Naive thymus-derived CD8-positive, alpha-beta T cell (primary cell): Measurements from ENCODE around the gene KEL. TPM values are rescaled to one million over a fixed set of nuclear protein-coding genes. Genes with fewer than 3 reads are reported as not detected.
"Not testable (repeated sequence)": the region's sequence is repeated elsewhere in the genome, so short reads cannot be mapped to it uniquely, and the experiment has no call there.

ENCODE experiments used
- ATAC-seq, 2 donors: fragments of 150-1000 bp; cut with Tn5 transposase in 1 of 2; sonication (Bioruptor Pico), chemical (Tn5 transposase) in 1 of 2; 1 replicate in 1 of 2; 2 replicates in 1 of 2; pipeline ENCODE4 v1.10.0; 2021; ENCODE audit warnings: mild to moderate bottlenecking in 2 of 2, moderate library complexity in 2 of 2
- POLR2A ChIA-PET: fragments of 350-600 bp; sonication (Branson Sonifier 250); formaldehyde crosslinking; loops from one replicate; lab custom pipeline; 2021; ENCODE audit warnings: antibody characterized with exemption; lab: Charles Lee
- DNase-seq, 10 donors: peaks; one replicate each; pipeline versions ENCODE4 v3.0.0 to v3.0.0-alpha.2; 2020 to 2022
- H3K27ac Mint-ChIP-seq, 10 donors: one replicate each; pipeline ENCODE4 v1.8.0; 2020 to 2022; ENCODE audit warnings: mild to moderate bottlenecking in 10 of 10, mixed read lengths in 10 of 10, moderate library complexity in 4 of 10, inconsistent platforms in 1 of 10
- H3K27me3 Mint-ChIP-seq, 5 donors: one replicate each; pipeline ENCODE4 v1.8.0; 2021 to 2022; ENCODE audit warnings: mixed read lengths in 5 of 5
- H3K36me3 Mint-ChIP-seq, 3 donors: one replicate each; pipeline ENCODE4 v1.8.0; 2020 to 2022; ENCODE audit warnings: mixed read lengths in 3 of 3, mild to moderate bottlenecking in 2 of 3, inconsistent platforms in 1 of 3
- H3K4me1 Mint-ChIP-seq, 4 donors: one replicate each; pipeline ENCODE4 v1.8.0; 2021 to 2022; ENCODE audit warnings: mixed read lengths in 4 of 4
- H3K4me3 Mint-ChIP-seq, 10 donors: one replicate each; pipeline ENCODE4 v1.8.0; 2020 to 2022; ENCODE audit warnings: mild to moderate bottlenecking in 10 of 10, mixed read lengths in 10 of 10, moderate library complexity in 6 of 10, inconsistent platforms in 1 of 10
- H3K9me3 Mint-ChIP-seq, 9 donors: one replicate each; pipeline ENCODE4 v1.8.0; 2020 to 2022; ENCODE audit warnings: mixed read lengths in 9 of 9, mild to moderate bottlenecking in 3 of 9, inconsistent platforms in 1 of 9, moderate library complexity in 1 of 9
- polyA plus RNA-seq, 3 donors: library from polyadenylated mRNA; unstranded; fragments of 300-500 nt; fragmentation: Illumina TruSeq; gene quantifications; one replicate each; pipeline ENCODE4 v1.2.3, GENCODE V29; 2021
- total RNA-seq, 8 experiments: library from RNA in 2 of 8; stranded (reverse) in 2 of 8; gene quantifications; one replicate each; pipeline ENCODE4 v1.2.3 and lab custom pipeline; 2021 to 2026

Gene KEL
- total and polyA plus RNA-seq, 5 experiments from 2014 or later = 0.47 to 0.70 TPM; not detected in 3

DNA sequence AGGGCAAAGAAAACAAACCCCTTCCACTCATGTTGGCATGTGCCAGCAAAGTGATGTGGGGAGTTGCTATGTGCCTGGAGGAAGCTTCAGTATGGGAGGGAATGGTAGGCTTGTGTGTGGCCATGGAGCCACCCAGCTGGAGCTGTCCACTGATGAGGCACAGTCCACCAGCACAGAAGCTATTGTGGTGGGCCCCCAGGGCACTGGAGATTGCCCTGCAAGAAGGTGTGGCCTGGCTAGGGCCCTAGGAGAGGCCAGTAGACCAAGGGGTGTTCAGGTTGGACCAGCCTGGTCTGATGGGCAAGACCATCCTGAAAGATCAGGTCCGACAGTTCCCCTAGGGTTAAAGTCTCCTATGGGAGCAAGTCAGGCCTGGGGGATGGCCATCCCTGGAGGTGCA is 22.1 kb upstream of the KEL start:
- Mint-ChIP-seq H3K27me3 (peaks cover 2 to 26% (median 10%) of the 10 kb centered on the region in 5 donors), H3K36me3 (peaks cover 0 to 12% (median 3%) of the 10 kb centered on the region in 3 donors), H3K4me3 (no peak overlapping the region), H3K9me3 (peaks cover 2 to 31% (median 13%) of the 10 kb centered on the region in 9 donors), H3K4me1 (no peaks in the 10 kb centered on the region), H3K27ac (no peak overlapping the region)
- ATAC-seq (no peak), DNase-seq (no peak)
- POLR2A ChIA-PET = no interaction called here

DNA sequence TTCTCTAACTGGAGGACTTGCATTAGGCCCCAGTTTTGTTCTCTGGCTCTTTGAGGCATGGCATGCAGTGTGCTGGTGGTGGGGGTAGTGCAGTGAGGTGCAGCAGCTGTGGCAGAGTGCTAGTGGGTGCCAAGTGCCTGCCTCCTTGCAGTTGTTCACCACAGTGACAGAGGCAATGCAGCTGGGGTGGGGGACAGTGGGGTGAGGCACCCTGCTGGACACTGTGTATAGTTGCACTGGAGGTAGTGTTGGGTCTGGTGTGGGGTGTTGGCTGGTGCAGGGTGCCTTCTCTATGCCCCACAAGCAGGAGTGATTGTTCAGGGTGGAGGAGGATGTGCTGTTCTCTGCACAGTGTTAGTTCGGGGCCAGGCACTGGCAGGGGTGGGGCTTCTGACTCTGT is 21.7 kb upstream of the KEL start:
- H3K27ac Mint-ChIP-seq = no peak overlapping the region
- POLR2A ChIA-PET = no interaction called here
- H3K4me1 Mint-ChIP-seq = no peaks in the 10 kb centered on the region
- ATAC-seq (no peak), DNase-seq (no peak)
- peaks cover 2 to 35% (median 13%) of the 10 kb centered on the region in 9 donors for H3K9me3 Mint-ChIP-seq
- no peak overlapping the region for H3K4me3 Mint-ChIP-seq
- H3K36me3 Mint-ChIP-seq = peaks cover 0 to 12% (median 3%) of the 10 kb centered on the region in 3 donors
- H3K27me3 Mint-ChIP-seq = peaks cover 2 to 26% (median 11%) of the 10 kb centered on the region in 5 donors

DNA sequence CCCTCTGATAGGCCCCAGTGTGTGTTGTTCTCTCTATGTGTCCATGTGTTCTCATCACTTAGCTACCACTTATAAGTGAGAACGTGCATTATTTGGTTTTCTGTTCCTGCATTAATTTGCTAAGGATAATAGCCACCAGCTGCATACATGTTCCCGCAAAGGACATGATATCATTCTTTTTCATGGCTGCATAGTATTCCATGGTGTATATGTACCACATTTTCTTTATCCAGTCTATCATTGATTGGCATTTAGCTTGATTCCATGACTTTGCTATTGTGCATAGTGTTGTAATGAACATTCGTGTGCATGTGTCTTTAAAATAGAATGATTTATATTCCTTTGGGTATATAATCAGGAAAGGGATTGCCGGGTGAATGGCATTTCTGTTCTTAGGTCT is 16.2 kb upstream of the KEL start:
- ATAC-seq, H3K4me1 Mint-ChIP-seq, H3K4me3 Mint-ChIP-seq, DNase-seq, H3K27ac Mint-ChIP-seq, POLR2A ChIA-PET: not testable (repeated sequence)
- Mint-ChIP-seq H3K9me3 (peaks cover 2 to 47% (median 11%) of the 10 kb centered on the region in 9 donors), H3K27me3 (peaks cover 1 to 12% (median 8%) of the 10 kb centered on the region in 5 donors), H3K36me3 (peaks cover 0 to 12% (median 3%) of the 10 kb centered on the region in 3 donors)

DNA sequence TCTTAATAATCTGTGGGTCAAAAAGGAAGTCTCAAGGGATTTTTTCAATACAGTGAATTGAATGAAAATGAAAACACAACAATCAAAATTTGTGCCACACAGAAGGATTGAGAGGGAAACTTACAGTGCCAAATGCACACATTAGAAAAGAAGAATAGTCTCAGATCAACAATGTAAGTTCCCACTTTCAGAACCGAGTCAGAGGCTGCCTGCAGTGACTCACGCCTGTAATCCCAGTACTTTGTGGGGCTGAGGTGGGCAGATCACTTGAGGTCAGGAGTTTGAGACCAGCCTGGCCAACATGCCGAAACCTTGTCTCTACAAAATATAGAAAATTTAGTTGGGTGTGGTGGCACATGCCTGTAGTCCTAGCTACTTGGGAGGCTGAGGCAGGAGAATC is 12.5 kb upstream of the KEL start:
- DNase-seq = no peak
- peaks cover 6 to 35% (median 14%) of the 10 kb centered on the region in 5 donors for H3K27me3 Mint-ChIP-seq
- POLR2A ChIA-PET = no interaction called here
- H3K4me1 Mint-ChIP-seq = no peaks in the 10 kb centered on the region
- ATAC-seq = no peak
- H3K9me3 Mint-ChIP-seq = peaks cover 0 to 20% (median 2%) of the 10 kb centered on the region in 9 donors
- no peak overlapping the region for H3K4me3 Mint-ChIP-seq
- no peak overlapping the region for H3K27ac Mint-ChIP-seq
- no peaks in the 10 kb centered on the region for H3K36me3 Mint-ChIP-seq

DNA sequence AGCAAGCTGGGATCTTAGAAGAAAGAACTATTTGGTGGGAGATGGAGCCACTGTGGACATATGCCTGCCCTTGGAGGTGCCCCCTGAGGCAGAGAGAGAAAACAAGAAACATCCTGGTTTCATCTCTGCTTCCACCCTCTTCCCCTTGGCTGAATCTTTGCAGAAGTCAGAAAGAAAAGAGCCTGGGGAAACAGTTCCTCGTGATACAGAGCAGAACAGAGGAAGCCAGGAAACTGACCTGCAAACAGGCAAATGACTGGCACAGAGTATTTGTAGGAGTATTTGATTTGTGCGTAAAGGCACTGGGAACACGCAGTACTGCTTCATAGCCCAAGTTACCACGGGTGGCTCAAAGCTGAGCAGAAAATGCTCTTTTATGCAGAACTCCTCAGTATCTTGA is 7.0 kb upstream of the KEL start:
- POLR2A ChIA-PET = no interaction called here
- H3K4me1 Mint-ChIP-seq = no peaks in the 10 kb centered on the region
- no peaks in the 10 kb centered on the region for H3K9me3 Mint-ChIP-seq
- no peak for ATAC-seq
- peaks cover 17 to 70% (median 36%) of the 10 kb centered on the region in 5 donors for H3K27me3 Mint-ChIP-seq
- H3K27ac Mint-ChIP-seq = no peak overlapping the region
- DNase-seq = no peak
- no peak overlapping the region for H3K4me3 Mint-ChIP-seq
- no peaks in the 10 kb centered on the region for H3K36me3 Mint-ChIP-seq

DNA sequence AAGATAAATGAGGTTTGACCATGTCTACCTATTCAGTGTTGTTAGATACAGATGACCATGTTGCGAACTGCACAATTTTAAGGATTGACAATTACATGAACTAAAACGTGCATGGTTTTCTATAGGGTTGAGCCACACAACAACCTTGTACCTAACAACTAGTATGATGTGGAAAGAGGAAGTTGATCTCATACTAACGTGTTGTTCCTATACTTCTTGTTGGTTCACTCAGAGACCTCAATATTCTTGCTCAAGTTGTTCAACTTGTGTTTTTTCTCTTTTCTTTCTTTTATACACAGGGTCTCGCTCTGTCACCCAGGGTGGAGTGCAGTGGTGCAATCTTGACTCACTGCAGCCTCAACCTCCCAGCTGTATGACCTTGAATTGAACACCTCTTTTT is 6.1 kb upstream of the KEL start:
- Mint-ChIP-seq H3K27ac (peak overlapping the region in 1 of 10 donors; percentile 74), H3K27me3 (peaks cover 20 to 73% (median 41%) of the 10 kb centered on the region in 5 donors), H3K4me3 (no peak overlapping the region), H3K36me3 (no peaks in the 10 kb centered on the region), H3K9me3 (no peaks in the 10 kb centered on the region), H3K4me1 (no peaks in the 10 kb centered on the region)
- DNase-seq = no peak
- POLR2A ChIA-PET = no interaction called here
- ATAC-seq = no peak

DNA sequence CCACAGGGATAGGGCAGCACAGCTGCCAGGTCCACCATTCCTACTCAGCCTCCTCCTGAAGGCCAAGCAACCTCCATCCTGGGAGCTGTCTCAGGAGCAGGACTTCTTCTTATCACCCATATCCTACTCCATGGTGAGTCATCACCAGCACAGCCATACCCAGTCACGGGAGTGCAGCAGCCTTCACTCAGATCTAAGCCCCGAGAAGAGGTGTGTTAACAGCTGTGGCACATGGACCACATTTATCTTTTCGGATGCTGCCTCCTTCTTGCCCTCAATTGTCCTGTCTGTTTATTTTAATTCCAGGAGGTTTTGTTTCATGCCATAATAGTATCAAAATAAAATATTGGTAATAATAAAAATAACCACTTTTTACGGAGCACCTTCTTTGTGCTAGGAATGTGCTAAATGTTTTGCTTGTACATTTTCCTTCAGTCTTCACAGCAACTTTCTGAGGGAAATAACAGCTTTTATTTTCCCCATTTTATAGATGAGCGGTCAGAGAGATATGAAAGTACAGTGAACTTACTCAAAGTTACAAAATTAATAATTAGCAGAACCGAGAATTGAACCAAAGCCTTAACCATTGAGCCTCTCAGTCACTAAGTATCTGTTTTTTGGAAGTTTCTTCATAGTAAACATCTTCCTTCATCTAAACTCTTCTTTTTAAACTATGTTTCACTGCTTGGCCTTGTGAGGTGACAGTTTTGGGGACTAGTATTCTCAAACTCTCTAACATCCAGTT is 2.5 kb upstream of the KEL start:
- H3K9me3 Mint-ChIP-seq = no peaks in the 10 kb centered on the region
- POLR2A ChIA-PET = no interaction called here
- DNase-seq (no peak), ATAC-seq (no peak)
- H3K4me1 Mint-ChIP-seq = no peaks in the 10 kb centered on the region
- peaks cover 16 to 63% (median 50%) of the 10 kb centered on the region in 5 donors for H3K27me3 Mint-ChIP-seq
- no peaks in the 10 kb centered on the region for H3K36me3 Mint-ChIP-seq
- no peak overlapping the region for H3K4me3 Mint-ChIP-seq
- no peak overlapping the region for H3K27ac Mint-ChIP-seq

DNA sequence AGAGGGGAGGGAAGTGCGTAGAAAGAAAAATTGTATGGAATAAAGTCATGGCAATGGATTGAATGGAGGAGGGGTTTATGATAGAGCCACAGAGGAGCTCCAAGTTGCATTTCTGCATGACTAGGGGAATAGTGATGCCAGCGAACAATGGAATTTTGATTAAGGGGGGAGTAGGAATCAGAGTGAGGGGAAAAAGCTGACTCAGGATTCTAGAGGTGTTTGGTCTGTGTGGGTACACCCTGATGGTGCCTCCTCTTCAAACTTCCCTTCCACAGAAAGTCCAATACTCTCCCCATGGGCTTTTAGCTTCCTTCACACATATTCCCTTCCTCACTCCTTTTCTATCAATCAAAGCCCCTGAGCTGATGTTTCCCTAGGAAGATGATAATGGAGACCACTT is 1.8 kb upstream of the KEL start:
- Mint-ChIP-seq H3K4me1 (no peaks in the 10 kb centered on the region), H3K36me3 (no peaks in the 10 kb centered on the region), H3K9me3 (no peaks in the 10 kb centered on the region), H3K27me3 (peaks cover 21 to 60% (median 51%) of the 10 kb centered on the region in 5 donors), H3K4me3 (no peak overlapping the region), H3K27ac (peak overlapping the region in 1 of 10 donors; percentile 15)
- POLR2A ChIA-PET = no interaction called here
- DNase-seq = no peak
- ATAC-seq = no peak

DNA sequence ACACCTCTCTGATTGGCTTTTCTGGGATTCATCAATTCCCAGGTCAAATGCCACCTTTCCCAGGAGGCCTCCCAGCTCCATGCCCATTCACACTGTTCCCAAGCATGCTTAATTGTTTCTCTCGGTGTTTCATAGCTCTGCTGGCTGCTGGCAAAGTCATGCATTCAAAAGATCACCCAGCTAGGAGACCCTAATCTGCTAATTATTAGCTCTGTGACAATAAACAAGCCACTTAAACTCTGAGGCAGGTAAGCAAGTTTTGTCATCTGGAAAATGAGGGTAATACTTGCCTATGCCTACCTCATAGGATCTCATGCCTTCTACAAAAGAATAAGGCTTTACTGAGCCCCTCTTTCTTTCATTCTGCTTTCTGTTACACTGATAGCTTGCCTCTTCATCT is 828 bp upstream of the KEL start:
- H3K36me3 Mint-ChIP-seq = no peaks in the 10 kb centered on the region

DNA sequence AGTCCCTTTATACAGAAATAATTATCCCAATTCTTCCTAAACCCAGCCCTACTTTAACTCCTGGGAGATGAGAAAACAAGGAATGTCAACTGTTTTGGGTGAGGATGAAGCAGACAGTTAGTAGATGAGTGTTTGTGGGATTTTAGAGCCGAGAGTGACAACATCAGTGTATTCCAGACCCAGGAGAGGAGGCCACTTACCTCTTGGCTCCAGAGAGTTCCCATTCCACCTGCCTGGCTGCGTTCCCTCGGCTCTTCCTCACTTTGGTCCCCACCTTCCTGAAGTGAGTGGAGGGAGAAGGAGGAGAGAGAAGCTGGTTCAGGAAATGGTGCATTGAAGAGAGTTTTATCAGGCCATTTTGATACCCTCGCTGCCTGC is 579 bp downstream of the KEL start:
- Mint-ChIP-seq H3K27me3 (peaks cover 15 to 42% (median 35%) of the 10 kb centered on the region in 5 donors), H3K27ac (no peak overlapping the region), H3K4me3 (no peak overlapping the region), H3K4me1 (no peaks in the 10 kb centered on the region), H3K36me3 (peaks cover 0 to under 1% (median 0%) of the 10 kb centered on the region in 3 donors), H3K9me3 (peaks cover 0 to 5% (median 2%) of the 10 kb centered on the region in 9 donors)
- ATAC-seq = no peak
- DNase-seq = no peak
- POLR2A ChIA-PET = no interaction called here

More for the DNA sequence above, 828 bp upstream of the KEL start:
- Mint-ChIP-seq H3K27me3 (peaks cover 15 to 50% (median 41%) of the 10 kb centered on the region in 5 donors), H3K4me1 (no peaks in the 10 kb centered on the region), H3K27ac (no peak overlapping the region), H3K9me3 (no peaks in the 10 kb centered on the region), H3K4me3 (no peak overlapping the region)
- POLR2A ChIA-PET = no interaction called here
- ATAC-seq (no peak), DNase-seq (no peak)

DNA sequence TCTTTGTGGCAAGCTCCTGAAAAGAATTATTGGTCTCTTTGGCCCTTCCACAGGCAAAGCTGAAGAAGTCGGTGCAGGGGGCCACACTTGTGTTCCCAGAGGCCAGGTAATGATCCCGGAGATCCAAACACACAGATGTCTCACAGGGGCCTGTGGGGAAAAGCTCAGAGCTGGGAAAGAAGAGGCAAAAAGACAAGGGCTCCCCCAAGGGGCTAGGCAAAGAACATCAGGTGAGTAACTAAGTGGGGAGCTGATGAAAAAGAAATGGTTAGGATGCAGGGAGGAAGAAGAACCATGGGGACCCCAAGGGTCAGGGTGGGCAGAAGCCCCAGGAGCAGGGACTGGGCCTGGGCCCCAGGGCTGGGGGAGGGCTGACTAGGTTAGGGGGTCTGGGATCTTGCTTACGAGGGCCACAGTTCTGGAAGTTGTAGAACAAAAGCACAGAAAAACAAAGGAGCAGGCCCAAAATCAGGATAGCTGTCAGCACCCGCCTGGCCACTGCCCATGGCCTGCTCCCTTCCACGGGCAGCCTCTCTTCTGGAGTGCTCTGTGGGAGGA is 1.1 kb downstream of the KEL start:
- ATAC-seq (no peak), DNase-seq (no peak)
- peaks cover 0 to 10% (median 7%) of the 10 kb centered on the region in 9 donors for H3K9me3 Mint-ChIP-seq
- no peaks in the 10 kb centered on the region for H3K4me1 Mint-ChIP-seq
- no peak overlapping the region for H3K4me3 Mint-ChIP-seq
- POLR2A ChIA-PET = no interaction called here
- peaks cover 0 to 6% (median 0%) of the 10 kb centered on the region in 3 donors for H3K36me3 Mint-ChIP-seq
- H3K27me3 Mint-ChIP-seq = peaks cover 15 to 42% (median 35%) of the 10 kb centered on the region in 5 donors
- peak overlapping the region in 1 of 10 donors; percentile 49 for H3K27ac Mint-ChIP-seq

DNA sequence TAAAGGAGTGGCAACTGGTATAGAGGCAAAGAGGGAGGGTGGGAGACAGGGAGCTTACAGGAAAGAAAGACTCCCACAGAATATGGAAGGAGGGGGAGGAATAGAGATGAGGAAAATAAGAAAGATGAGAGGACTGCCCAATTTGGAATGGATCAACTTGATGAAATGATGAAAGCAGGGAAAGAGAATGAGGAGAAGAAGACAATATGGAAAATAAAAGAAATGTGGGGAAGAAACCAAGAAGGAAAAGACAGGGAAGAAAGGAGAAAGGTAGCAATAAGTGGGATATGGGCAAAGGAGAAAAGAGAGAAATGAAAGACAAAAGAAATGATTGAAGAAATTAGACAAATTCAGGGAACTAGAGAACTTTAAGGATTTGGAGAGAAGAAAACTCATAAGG is 3.0 kb downstream of the KEL start:
- POLR2A ChIA-PET = no interaction called here

DNA sequence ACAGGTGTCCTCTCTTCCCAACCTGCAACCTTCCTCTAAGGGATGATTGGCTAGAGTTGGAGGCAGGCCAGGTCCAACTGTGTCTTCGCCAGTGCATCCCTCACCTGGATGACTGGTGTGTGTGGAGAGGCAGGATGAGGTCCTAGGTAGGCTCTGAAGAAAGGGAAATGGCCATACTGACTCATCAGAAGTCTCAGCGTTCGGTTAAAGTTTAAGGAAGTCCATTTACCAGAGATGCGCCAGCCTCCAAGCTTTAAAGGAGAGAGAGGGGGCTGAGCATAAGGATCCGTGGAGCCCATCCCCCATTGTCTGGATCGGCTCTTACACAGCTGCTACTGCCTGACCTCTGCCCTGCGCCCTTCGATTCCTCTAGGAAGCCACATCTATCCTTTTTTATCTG is 4.4 kb downstream of the KEL start:
- POLR2A ChIA-PET = no interaction called here
- no peak overlapping the region for H3K27ac Mint-ChIP-seq
- no peak overlapping the region for H3K4me3 Mint-ChIP-seq
- H3K4me1 Mint-ChIP-seq = no peaks in the 10 kb centered on the region
- peaks cover 0 to 26% (median 5%) of the 10 kb centered on the region in 3 donors for H3K36me3 Mint-ChIP-seq
- H3K27me3 Mint-ChIP-seq = peaks cover 11 to 24% (median 18%) of the 10 kb centered on the region in 5 donors
- ATAC-seq = no peak
- DNase-seq = no peak
- peaks cover 13 to 33% (median 27%) of the 10 kb centered on the region in 9 donors for H3K9me3 Mint-ChIP-seq

More for the DNA sequence above, 3.0 kb downstream of the KEL start:
- DNase-seq (no peak), ATAC-seq (no peak)
- Mint-ChIP-seq H3K27ac (no peak overlapping the region), H3K4me1 (no peaks in the 10 kb centered on the region), H3K36me3 (peaks cover 0 to 17% (median 2%) of the 10 kb centered on the region in 3 donors), H3K4me3 (no peak overlapping the region), H3K27me3 (peaks cover 15 to 29% (median 28%) of the 10 kb centered on the region in 5 donors), H3K9me3 (peaks cover 6 to 22% (median 19%) of the 10 kb centered on the region in 9 donors)
